HG02885 (cell line): ENCODE measurements around the gene ZNF736.
"Not testable (repeated sequence)": the region's sequence is repeated elsewhere in the genome, so short reads cannot be mapped to it uniquely, and the experiment has no call there.

Source experiments
- ATAC-seq: cut with Tn5 transposase; IDR thresholded peaks from one replicate; pipeline ENCODE4 v1.9.1; 2021; ENCODE audit warnings: mild to moderate bottlenecking; ENCODE audit not compliant: unreplicated experiment, poor library complexity

The ZNF736 gene

GRCh38 chr7:64313740-64314491 lies at the start of gene ZNF736:
Gene ZNF736 (plus strand): TSS chr7:64313961. CDS start chr7:64314151, 190 bp downstream.
- ATAC-seq: peak; percentile 100

GRCh38 chr7:64266341-64266919 lies 47.3 kb upstream of the ZNF736 start:
- ATAC-seq: no peak

- ATAC-seq: peak; percentile 36
These were observed 36.1 kb upstream of the ZNF736 start for GRCh38 chr7:64277630-64278029.

GRCh38 chr7:64294701-64295420 lies 18.9 kb upstream of the ZNF736 start:
- no peak for ATAC-seq

- ATAC-seq: not testable (repeated sequence)
These were observed 16.3 kb upstream of the ZNF736 start for GRCh38 chr7:64297418-64297817.

GRCh38 chr7:64300641-64301405 lies 12.9 kb upstream of the ZNF736 start:
- ATAC-seq: no peak

- ATAC-seq: peak; percentile 98
These were observed 6.3 kb upstream of the ZNF736 start for GRCh38 chr7:64307254-64308015.

GRCh38 chr7:64308016-64308270 lies 5.8 kb upstream of the ZNF736 start:
- ATAC-seq: no peak

GRCh38 chr7:64310426-64310825 lies 3.3 kb upstream of the ZNF736 start:
- no peak for ATAC-seq

GRCh38 chr7:64312826-64313225 lies 935 bp upstream of the ZNF736 start:
- ATAC-seq: no peak

- no peak for ATAC-seq
These were observed 805 bp downstream of the ZNF736 start for GRCh38 chr7:64314566-64314965.

- ATAC-seq: not testable (repeated sequence)
These were observed 2.4 kb downstream of the ZNF736 start for GRCh38 chr7:64316031-64316742.

- no peak for ATAC-seq
These were observed 7.1 kb downstream of the ZNF736 start for GRCh38 chr7:64320547-64321513.

GRCh38 chr7:64324166-64324565 lies 10.4 kb downstream of the ZNF736 start:
- ATAC-seq: not testable (repeated sequence)

GRCh38 chr7:64348713-64349210 lies 35.0 kb downstream of the ZNF736 start:
- ATAC-seq: not testable (repeated sequence)

- no peak for ATAC-seq
These were observed 45.8 kb downstream of the ZNF736 start for GRCh38 chr7:64359543-64359942.

- ATAC-seq: no peak
These were observed 57.4 kb downstream of the ZNF736 start for GRCh38 chr7:64371116-64371515.

GRCh38 chr7:64373017-64373416 lies 59.3 kb downstream of the ZNF736 start:
- ATAC-seq: no peak
